ENCODE results near the gene HCK.

DNA sequence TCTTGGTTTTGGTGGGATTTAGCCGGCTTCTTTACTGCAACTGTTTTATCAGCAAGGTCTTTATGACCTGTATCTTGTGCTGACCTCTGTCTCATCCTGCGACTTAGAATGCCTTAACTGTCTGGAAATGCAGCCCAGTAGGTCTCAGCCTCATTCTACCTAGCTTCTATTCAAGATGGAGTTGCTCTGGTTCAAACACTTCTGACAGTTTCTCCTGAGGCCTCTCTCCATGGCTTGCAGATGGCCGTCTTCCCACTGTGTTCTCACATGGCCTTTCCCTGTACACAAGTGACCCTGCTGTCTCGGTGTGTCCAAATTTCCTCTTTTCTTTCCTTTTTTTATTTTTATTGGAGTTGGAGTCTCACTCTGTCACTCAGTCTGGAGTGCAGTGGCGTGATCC, 46.0 kb upstream of the HCK start:
- TF ChIP-seq YY1 (IDR thresholded peaks at IDR 0.05; ENCODE audit: insufficient read depth, insufficient read length) (no peak), SUZ12 (IDR thresholded peaks at IDR 0.05; ENCODE audit: extremely low read depth, insufficient read depth, insufficient read length) (no peak), ZNF274 (IDR thresholded peaks at IDR 0.05; ENCODE audit: low read depth, low read length) (no peak)
